GM19438 (cell line): Measurements from ENCODE around the gene NTSR2.

ENCODE experiments used
- ATAC-seq: cut with Tn5 transposase; IDR thresholded peaks from one replicate; pipeline ENCODE4 v1.9.1; 2021; ENCODE audit warnings: low read depth; ENCODE audit not compliant: unreplicated experiment

NTSR2 gene

GRCh38 chr2:11658208-11659114 is 11.5 kb downstream of the NTSR2 start:
- no peak for ATAC-seq

- ATAC-seq: no peak
These were observed 12.3 kb downstream of the NTSR2 start for GRCh38 chr2:11657646-11658045.

DNA sequence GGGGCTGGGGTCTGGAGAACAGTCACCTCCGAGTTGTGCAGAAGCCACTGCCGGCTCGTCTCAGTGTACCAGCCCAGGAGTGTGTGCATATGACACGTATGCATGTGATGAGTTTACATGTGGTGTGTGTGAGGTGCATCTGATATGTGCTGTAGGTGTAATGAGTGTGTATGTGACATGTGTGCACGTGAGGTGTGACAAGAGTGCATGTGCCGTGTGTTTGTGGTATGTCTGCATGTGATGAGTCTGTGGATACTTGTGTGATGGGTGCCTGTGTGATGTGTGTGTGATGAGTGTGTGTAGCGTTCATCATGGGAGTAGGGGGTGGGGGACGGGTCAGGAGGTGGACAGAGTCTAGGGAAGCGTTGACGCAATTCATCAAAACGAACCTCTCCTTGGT is 12.8 kb downstream of the NTSR2 start:
- no peak for ATAC-seq

- no peak for ATAC-seq
These were observed 13.3 kb downstream of the NTSR2 start for GRCh38 chr2:11656671-11657101.

DNA sequence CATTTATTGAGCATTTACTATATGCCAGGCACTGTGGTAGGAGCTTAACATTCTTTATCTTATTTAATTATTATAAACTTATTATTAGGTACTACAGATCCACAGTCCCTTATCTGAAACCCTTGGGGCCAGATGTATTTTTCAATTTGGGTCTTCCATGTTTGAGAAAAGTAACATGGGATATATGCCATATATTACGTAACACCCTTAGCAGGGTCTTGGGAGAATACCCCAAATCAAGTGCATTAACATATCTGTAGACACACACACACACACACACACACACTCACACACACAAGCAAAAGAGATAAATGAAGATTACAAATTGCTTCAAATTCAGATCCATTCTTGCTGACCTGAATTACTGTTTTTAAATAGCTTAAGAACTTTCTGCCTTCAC is 13.7 kb downstream of the NTSR2 start:
- ATAC-seq: no peak

GRCh38 chr2:11655495-11655894 is 14.5 kb downstream of the NTSR2 start:
- ATAC-seq: no peak

DNA sequence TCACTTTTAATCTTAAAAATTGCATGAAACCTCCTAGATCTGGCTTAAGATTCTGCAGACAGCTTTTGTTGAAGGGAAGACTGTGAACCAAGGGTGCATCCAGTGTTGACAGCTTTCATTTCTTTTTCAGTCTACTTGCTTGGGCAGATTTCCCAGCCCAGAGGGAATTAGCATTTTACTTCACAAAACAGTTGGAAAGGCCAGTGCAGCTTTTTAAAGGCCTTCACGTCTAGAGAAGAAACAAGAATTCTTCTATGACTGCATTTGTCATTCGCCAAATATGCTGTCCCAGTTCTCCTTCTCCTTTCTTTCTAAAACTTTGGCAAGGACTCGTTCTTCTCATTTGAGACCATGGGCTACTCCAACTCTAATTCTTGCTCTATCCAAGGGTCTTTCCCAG is 17.4 kb downstream of the NTSR2 start:
- no peak for ATAC-seq

GRCh38 chr2:11651856-11652548 is 18.0 kb downstream of the NTSR2 start:
- ATAC-seq: no peak

- no peak for ATAC-seq
These were observed 20.9 kb downstream of the NTSR2 start for GRCh38 chr2:11649093-11649492.

DNA sequence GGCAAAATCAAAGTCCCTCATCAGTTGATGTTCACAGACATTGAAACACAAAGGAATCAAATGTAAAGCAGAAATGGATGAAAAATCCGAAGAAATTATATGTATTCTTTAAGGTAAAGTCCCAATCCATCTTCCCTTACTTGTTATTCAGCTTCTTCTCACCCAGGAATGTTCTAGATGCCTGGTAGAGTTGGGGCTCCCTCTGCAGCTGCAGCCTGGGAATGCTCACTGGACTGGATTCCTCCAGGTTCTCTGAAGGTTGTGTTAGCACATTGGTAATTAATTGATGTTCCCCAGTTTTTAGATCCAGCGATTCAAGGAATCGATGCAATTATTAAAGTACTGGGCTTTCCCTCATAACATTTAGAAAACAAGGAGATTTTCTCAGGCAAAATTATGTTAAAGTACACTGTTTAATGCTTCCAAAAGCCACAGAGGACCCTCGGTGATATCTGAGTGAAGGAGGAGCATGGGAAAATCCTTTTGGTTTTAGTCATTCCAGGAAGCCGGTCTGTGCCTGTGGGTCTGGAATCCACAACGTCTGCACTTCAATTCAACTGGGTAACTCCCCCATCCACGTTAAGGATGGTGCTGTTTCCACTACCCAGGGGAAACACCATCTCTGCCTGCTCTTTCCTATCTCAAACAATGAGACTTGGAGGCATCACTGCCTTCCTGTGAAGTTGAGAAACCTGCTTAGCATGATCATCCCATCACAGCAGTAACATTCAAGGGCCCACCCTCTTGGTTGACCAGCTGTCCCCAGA is 22.0 kb downstream of the NTSR2 start:
- ATAC-seq: no peak

GRCh38 chr2:11646530-11646929 is 23.5 kb downstream of the NTSR2 start:
- ATAC-seq: no peak

GRCh38 chr2:11644293-11644692 is 25.7 kb downstream of the NTSR2 start:
- ATAC-seq: no peak

DNA sequence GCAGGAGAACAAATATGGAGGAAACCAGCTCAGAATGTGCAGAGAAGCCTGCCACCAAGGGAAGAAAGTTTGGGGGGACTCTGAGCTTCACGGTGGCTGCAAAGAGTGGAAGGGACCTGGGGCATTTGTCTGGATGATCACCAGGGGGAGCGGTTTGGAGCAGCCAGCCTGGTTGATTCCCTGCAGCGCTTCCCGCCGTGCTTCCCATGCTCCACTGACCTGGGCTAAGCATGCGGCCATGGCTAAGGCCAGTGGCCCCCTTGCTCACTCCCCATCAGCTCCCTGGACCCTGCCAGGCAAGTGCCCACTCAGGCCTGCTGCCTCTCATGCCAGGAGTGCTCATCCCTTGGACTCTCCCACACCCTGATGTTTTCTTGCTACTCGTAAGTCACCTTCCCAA is 27.0 kb downstream of the NTSR2 start:
- no peak for ATAC-seq

GRCh38 chr2:11640132-11640531 is 29.9 kb downstream of the NTSR2 start:
- no peak for ATAC-seq

- no peak for ATAC-seq
These were observed 30.5 kb downstream of the NTSR2 start for GRCh38 chr2:11639503-11639902.

DNA sequence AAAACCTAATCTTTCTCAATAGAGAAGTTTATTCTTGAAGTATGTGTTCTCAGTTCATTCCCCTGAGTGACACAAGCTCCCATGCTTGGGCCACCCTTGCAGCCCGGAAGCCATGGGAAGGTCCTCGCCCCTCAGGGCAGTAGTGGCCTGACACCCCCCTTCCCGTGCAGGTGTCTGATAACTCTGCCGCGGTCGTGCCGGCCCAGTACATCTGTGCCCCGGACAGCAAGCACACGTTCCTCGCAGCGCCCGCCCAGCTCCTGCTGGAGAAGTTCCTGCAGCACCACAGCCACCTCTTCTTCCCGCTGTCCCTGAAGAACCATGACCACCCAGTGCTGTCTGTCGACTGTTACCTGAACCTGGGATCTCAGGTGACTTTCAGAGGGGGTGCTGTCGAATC is 32.4 kb downstream of the NTSR2 start:
- ATAC-seq: no peak

- no peak for ATAC-seq
These were observed 33.3 kb downstream of the NTSR2 start for GRCh38 chr2:11636593-11637295.

DNA sequence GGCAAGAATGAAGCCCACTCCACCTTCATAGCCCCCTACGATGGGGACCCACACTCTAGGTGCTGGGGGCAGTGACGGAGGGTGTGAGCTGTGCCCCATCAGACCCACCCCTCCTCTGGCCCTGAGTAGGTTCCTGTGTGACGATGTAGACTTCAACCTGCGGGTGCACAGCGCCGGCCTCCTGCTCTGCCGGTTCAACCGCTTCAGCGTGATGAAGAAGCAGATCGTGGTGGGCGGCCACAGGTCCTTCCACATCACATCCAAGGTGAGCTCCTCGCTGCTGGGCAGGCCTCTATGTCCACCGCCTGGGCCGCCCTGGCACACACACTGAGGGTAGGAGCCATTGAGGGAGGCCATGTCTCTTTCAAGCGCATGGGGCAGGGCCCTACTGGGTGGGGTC is 34.9 kb downstream of the NTSR2 start:
- no peak for ATAC-seq

- no peak for ATAC-seq
These were observed 35.4 kb downstream of the NTSR2 start for GRCh38 chr2:11634584-11634983.

DNA sequence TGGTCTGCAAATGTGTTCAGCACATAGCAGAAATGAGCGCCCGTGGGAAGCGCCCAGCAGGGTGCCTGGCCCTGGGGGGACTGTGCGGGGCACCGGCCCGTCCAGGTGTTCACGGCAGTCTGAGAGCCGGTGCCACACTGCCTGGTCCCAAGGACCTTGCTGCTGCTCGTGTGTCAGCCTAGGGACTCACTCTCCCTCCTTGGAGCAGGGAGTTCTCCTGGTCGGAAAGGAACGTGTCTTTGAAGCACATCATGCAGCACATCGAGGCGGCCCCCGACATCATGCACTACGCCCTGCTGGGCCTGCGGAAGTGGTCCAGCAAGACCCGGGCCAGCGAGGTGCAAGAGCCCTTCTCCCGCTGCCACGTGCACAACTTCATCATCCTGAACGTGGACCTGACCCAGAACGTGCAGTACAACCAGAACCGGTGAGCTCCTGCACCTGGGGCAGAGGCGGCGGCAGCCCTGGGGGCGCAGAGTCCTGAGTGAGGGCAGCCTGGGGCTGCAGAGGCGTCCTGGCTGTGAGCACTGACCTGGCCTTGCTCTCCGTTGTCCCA is 36.0 kb downstream of the NTSR2 start:
- no peak for ATAC-seq
